Thyroid gland (tissue), 4 donors: ENCODE data around the gene RIC8B.

Source experiments
- CTCF ChIP-seq, 6 experiments: fragments of 200-600 bp in 3 of 6; fragments of 450-650 bp in 3 of 6; sonication (generic) in 3 of 6; IDR thresholded peaks; one replicate each; pipeline ENCODE4 v1.5.1; 2016 to 2019; ENCODE audit warnings: antibody characterized with exemption in 6 of 6, mild to moderate bottlenecking in 2 of 6, inconsistent platforms in 1 of 6, moderate library complexity in 1 of 6
- POLR2A ChIP-seq, 2 donors: fragments of 450-650 bp; IDR thresholded peaks; one replicate each; pipeline ENCODE4 v1.6.1; 2017; ENCODE audit warnings: antibody characterized with exemption in 2 of 2, mild to moderate bottlenecking in 2 of 2, moderate library complexity in 1 of 2

GRCh38 chr12:106886932-106887331 is 112.5 kb downstream of the RIC8B start:
- TF ChIP-seq CTCF (IDR thresholded peaks at IDR 0.05) (no peak), POLR2A (IDR thresholded peaks at IDR 0.05) (no peak)
